K562 (cell line): ENCODE measurements around the gene IL18RAP. TPM values are rescaled to one million over a fixed set of nuclear protein-coding genes. Genes with fewer than 3 reads are reported as not detected.

Experiments
- CC2D1A ChIP-seq: fragments of 450-650 bp; IDR thresholded peaks from 2 replicates; pipeline ENCODE4 v1.6.1; 2017; ENCODE audit warnings: mild to moderate bottlenecking
- CEBPG ChIP-seq, 3 experiments: fragments of 200-800 bp in 1 of 3; sonication (Bioruptor generic) in 1 of 3; sonication (generic) in 1 of 3; formaldehyde crosslinking in 1 of 3; IDR thresholded peaks in 2 of 3; conservative IDR thresholded peaks in 1 of 3; 2 replicates each; pipeline versions ENCODE4 v1.6.1 to v1.8.0; 2016 to 2022; ENCODE audit warnings: missing compliant biosample characterization in 2 of 3, missing genetic modification characterization in 2 of 3, mild to moderate bottlenecking in 1 of 3, missing genetic modification reagents in 1 of 3
- GABPA ChIP-seq: fragments of 200-800 bp; sonication (Bioruptor generic); conservative IDR thresholded peaks from 2 replicates; pipeline ENCODE4 v1.6.1; 2016; ENCODE audit warnings: low read depth, missing genetic modification characterization, missing compliant biosample characterization
- HMBOX1 ChIP-seq: sonication (generic); IDR thresholded peaks from 2 replicates; pipeline ENCODE4 v1.6.1; 2016
- NFXL1 ChIP-seq: fragments of 450-650 bp; formaldehyde crosslinking; IDR thresholded peaks from 2 replicates; pipeline ENCODE4 v1.4.0; 2021; ENCODE audit warnings: mild to moderate bottlenecking
- PCBP1 ChIP-seq: fragments of 200-400 bp; formaldehyde crosslinking; IDR thresholded peaks from 2 replicates; pipeline ENCODE4 v1.6.1; 2018; ENCODE audit warnings: mild to moderate bottlenecking, low read depth, low read length; ENCODE audit not compliant: poor library complexity, severe bottlenecking
- PML ChIP-seq: IDR thresholded peaks from 2 replicates; pipeline ENCODE4 v1.6.1; 2012; ENCODE audit warnings: low read length, inconsistent platforms
- POLR2B ChIP-seq: fragments of 450-650 bp; IDR thresholded peaks from 2 replicates; pipeline ENCODE4 v1.6.1; 2018; ENCODE audit warnings: low read depth; ENCODE audit not compliant: partially characterized antibody
- RNF219 ChIP-seq: fragments of 250-450 bp; sonication (Bioruptor Pico); IDR thresholded peaks from 2 replicates; pipeline ENCODE4 v1.5.0; 2022; ENCODE audit warnings: mild to moderate bottlenecking
- STAG1 ChIP-seq: sonication (generic); formaldehyde crosslinking; IDR thresholded peaks from 2 replicates; pipeline ENCODE4 v1.5.0; 2020; ENCODE audit warnings: missing genetic modification reagents, borderline replicate concordance
- polyA plus RNA-seq, 8 experiments: library from polyadenylated mRNA; depleted of rRNA in 4 of 8; stranded (reverse) in 5 of 8; unstranded in 3 of 8; fragments of >200 nt; fragmentation: Nextera tagmentation in 2 of 8; fragmentation: Illumina TruSeq in 1 of 8; extraction: Ambion mirVana in 2 of 8; extraction: Trizol in 1 of 8; gene quantifications; 2 replicates each; pipeline versions ENCODE4 v1.2.1 to v1.2.3, GENCODE V29; 2011 to 2014; ENCODE audit warnings: inconsistent platforms in 1 of 8, missing spikeins in 1 of 8
- total RNA-seq, 7 experiments: library from RNA; depleted of rRNA in 6 of 7; stranded (reverse); fragments of >200 nt in 6 of 7; fragmentation: Illumina TruSeq in 2 of 7; extraction: Trizol in 2 of 7; gene quantifications; 2 replicates each; pipeline versions ENCODE4 v1.2.1 to v1.2.3, GENCODE V29; 2011 to 2021; ENCODE audit warnings: low replicate concordance in 1 of 7

Gene IL18RAP
- total and polyA plus RNA-seq, 9 of the 15 experiments (the other 6 are each of a cell fraction or from before 2014, with no cell fraction given), result 1.1 to 20.5 (median 5.8) TPM

GRCh38 chr2:102435741-102436140, 12.8 kb downstream of the IL18RAP start (continued):
- TF ChIP-seq HMBOX1 (no peak), CC2D1A (no peak), CEBPG (CRISPR knock-in tag; IDR thresholded peaks at IDR 0.05) (no peak), CEBPG (tag; conservative IDR thresholded peaks at IDR 0.05 in 1 of 2, IDR thresholded peaks at IDR 0.05 in 1 of 2) (no peak), POLR2B (no peak), PCBP1 (no peak), NFXL1 (CRISPR knock-in tag) (no peak), PML (no peak), STAG1 (CRISPR knock-in tag) (no peak), GABPA (tag) (no peak), RNF219 (no peak)
